GM12865 (cell line): ENCODE results near the gene TNFAIP2.

ENCODE experiments used
- DNase-seq: peaks from one replicate; pipeline ENCODE4 v3.0.0; 2010; ENCODE audit warnings: low read depth
- H3K4me3 ChIP-seq: 2 replicates; pipeline ENCODE4 v1.5.1; 2011; ENCODE audit warnings: mild to moderate bottlenecking, low read depth, low read length, control low read depth
- TF ChIP-seq, protein P1 (sequence below): IDR thresholded peaks from 2 replicates; pipeline ENCODE4 v1.5.1; 2011; ENCODE audit warnings: low read length, control low read depth, low read depth, inconsistent platforms; ENCODE audit not compliant: insufficient read depth; ENCODE audit errors: missing control alignments

The TNFAIP2 gene

GRCh38 chr14:103130017-103130764 lies 6.9 kb downstream of the TNFAIP2 start:
- no peak overlapping the region for H3K4me3 ChIP-seq
- DNase-seq: no peak
- TF ChIP-seq, protein P1, sequence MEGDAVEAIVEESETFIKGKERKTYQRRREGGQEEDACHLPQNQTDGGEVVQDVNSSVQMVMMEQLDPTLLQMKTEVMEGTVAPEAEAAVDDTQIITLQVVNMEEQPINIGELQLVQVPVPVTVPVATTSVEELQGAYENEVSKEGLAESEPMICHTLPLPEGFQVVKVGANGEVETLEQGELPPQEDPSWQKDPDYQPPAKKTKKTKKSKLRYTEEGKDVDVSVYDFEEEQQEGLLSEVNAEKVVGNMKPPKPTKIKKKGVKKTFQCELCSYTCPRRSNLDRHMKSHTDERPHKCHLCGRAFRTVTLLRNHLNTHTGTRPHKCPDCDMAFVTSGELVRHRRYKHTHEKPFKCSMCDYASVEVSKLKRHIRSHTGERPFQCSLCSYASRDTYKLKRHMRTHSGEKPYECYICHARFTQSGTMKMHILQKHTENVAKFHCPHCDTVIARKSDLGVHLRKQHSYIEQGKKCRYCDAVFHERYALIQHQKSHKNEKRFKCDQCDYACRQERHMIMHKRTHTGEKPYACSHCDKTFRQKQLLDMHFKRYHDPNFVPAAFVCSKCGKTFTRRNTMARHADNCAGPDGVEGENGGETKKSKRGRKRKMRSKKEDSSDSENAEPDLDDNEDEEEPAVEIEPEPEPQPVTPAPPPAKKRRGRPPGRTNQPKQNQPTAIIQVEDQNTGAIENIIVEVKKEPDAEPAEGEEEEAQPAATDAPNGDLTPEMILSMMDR: no peak

- no peak for DNase-seq
- H3K4me3 ChIP-seq: no peak overlapping the region
- TF ChIP-seq, protein P1: no peak
These were observed 7.7 kb downstream of the TNFAIP2 start for GRCh38 chr14:103130965-103131364.

DNA sequence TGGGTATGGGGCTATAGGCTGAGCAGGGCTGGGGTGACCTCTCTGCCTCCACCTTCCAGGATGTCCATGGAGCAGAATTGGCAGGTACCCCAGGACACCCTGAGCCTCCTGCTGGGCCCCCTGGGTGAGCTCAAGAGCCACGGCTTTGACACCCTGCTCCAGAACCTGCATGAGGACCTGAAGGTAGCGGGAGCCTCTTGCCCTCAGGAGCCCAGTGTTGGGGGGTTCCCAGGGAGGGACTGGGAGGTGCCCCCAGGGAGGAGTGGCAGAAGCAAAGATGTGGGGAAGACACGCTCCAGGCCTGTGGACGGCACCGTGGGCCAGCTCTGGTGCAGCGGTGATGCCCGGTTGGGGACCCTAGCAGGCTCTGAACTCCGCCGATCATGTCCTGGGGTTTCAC lies 8.3 kb downstream of the TNFAIP2 start:
- TF ChIP-seq, protein P1: no peak
- no peak for DNase-seq
- no peak overlapping the region for H3K4me3 ChIP-seq

DNA sequence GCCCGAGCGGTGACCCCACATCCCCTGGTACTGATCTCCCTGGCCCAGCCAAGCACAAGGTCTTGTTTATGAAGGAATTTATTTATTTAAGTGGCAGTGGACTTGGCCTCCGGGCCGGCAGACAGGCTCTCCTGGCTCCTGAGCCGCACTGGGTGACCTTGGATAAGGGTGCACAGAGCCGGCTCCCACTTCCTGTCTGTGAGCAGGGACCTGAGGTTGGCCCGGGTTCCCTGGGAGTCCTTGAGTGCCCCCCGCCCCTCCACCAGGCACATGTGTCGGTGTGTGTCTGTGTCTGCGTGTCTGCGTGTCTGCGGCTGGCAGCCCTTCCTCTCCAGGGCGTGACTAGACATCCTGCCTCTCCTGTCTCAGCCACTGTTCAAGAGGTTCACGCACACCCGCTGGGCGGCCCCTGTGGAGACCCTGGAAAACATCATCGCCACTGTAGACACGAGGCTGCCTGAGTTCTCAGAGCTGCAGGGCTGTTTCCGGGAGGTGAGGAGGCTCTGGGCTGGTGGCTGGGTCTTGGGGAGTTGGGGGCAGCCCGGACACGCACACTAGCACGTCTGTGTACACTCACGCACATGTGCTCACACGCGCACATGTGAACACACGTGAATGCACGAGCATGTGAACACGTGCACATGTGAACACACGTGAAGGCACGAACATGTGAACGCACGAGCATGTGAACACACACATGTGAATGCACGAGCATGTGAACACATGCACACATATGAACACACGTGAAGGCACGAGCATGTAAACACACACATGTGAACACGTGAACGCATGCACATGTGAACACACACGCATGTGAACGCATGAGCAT lies 9.3 kb downstream of the TNFAIP2 start:
- TF ChIP-seq, protein P1: no peak
- no peak for DNase-seq
- no peak overlapping the region for H3K4me3 ChIP-seq

DNA sequence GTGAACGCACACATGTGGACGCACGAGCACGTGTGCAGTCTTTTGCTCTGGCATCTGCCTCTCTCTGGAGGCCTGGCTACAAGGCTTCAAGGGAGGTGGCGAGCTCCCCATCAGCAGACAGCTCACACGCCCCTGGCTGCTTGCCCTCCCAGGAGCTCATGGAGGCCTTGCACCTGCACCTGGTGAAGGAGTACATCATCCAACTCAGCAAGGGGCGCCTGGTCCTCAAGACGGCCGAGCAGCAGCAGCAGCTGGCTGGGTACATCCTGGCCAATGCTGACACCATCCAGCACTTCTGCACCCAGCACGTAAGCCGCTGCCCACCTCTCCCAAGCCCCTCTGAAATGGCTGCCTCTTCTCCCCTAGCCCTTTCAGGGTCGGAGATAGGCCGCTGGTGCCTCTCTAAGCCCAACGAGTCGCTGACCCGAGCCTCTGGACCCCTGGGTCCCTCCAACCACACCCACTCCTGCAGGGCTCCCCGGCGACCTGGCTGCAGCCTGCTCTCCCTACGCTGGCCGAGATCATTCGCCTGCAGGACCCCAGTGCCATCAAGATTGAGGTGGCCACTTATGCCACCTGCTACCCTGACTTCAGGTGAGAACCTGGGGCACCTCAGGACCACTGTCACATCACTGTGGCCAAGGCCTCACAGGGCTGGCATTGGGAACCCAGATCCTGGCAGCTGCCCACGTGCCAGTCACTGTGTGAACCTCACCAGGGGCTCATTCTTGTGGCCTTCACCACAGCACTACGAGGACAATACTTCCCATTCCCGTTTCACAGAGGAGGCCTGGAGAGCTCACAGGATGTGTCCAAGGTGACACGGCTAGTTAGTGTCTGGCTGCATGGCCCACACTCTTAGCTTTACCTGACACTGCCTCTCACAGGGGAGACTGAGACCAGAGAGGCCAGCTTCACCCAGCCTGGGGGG lies 10.2 kb downstream of the TNFAIP2 start:
- no peak for DNase-seq
- TF ChIP-seq, protein P1: no peak
- H3K4me3 ChIP-seq: no peak overlapping the region

GRCh38 chr14:103134405-103134804 lies 11.1 kb downstream of the TNFAIP2 start:
- H3K4me3 ChIP-seq: no peak overlapping the region
- TF ChIP-seq, protein P1: no peak
- DNase-seq: no peak
